SW480 (cell line): ENCODE measurements around the gene GALNT2.

Experiments used
- DNase-seq: peaks from one replicate; pipeline ENCODE4 v3.0.0-alpha.2; 2016; ENCODE audit warnings: low spot score

GALNT2 gene

DNA sequence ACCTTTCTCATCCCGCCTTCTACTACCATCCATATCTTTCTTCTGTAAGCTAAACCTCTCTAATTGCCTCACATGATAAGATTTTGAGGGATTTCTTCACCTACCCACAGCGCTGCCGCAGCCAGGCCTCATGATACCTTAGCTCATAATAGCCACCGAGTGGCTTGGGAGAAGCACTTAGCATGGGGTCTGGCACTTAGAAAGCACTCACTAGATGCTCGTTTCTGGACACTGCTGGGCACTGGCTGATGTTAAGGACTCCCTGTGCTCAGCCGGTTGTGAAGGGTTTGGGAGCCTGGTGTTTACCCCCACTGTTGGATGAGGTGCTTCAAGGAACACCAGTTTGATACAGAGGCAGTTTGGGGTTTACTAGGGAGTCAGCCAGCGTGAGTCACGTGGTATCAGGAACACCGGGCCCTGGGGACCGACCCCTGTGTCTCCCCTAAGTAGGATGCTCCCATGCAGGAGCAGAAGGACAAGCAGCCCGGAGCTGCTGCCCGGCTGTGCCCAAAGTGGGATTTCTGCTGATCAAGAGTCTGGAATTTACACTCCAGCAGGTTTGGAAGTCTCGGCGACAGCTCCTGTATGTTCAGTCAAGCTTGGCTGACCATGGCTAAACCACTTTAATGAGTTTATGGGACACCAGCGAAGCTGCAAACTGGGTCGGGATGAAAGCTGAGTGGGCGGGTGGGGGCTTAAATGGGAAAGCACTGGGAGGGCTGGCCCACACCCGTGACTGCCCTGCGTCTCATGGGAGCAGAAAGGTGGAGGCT lies 63.3 kb downstream of the GALNT2 start:
- DNase-seq = no peak

GRCh38 chr1:230131457-230131856 lies 64.4 kb downstream of the GALNT2 start:
- no peak for DNase-seq

DNA sequence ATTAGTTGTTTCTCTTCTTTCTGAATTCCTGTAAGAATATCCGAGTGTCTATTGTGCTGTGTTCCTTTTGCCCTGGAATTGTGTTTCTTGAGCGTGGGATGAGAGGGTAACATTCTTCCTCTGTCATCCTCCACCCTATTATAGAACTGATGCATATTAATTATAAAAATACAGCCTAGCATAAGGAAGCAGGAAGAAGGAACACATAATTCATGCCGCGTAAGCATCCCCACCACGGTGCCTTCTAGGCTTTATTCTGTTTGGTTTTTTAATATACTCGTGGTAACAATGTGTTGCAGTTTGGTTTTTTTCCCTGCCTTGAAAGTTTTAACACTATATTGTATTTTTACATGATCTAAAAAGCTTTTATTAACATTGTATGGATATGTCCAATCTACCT lies 65.7 kb downstream of the GALNT2 start:
- no peak for DNase-seq

DNA sequence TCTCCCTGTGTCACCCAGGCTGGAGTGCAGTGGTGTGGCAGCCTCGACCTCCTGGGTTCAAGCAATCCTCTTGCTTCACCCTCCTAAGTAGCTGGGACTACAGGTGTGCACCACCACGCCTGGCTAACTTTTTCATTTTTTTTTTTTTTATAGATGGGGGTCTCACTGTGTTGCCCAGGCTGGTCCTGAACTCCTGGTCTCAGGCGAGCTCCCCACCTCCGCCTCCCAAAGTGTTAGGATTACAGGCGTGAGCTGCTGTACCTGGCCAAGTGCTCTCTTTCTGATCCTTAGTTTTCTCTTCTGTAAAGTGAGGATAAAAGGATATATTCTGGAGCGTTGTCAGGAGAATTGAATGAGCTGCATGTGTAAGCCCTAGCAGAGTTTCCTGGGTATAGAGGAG lies 68.7 kb downstream of the GALNT2 start:
- DNase-seq = no peak

DNA sequence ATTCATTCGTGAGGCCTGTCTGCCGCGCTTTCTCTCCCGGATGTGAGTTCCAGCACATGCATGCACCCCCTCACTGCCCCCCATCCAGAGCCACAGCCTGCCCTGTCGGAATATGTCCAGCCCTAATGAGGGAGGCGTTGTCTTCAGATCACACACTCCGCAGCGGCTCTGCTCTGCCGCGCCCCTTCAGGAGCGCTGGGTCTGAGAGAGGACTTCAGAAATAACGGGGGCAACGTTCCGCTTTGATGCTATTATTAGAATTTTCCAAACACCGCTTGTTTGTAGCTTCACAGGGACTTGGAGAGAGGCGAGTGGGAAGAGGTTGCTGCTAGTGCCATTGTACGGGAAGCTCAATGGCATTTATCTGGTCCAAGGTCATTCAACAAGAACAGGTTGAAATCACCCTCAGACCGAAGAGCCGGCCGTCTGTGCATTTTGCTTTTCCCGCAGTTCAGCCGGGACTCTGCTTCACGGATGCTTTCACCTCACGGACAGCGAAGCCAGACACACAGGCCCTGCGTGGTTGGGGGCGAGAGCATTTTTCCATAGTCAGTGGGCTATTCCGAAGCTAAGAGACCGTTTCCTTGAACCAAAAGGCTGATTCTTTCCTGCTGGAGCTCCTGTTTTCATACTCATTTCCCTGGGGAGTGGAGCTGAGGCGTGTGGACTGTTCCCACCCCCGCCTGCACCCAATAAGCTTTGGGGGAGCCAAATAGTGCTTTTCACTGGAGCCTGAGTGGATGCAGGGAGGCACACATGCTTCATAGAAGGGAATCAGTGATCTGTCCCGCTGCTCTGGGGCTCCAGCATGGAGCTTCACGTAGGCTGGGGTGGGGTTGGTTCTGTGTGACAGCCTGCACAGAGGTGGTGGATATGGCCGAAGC lies 69.7 kb downstream of the GALNT2 start:
- DNase-seq = no peak

- no peak for DNase-seq
Measured at GRCh38 chr1:230137337-230137815, 70.3 kb downstream of the GALNT2 start.

DNA sequence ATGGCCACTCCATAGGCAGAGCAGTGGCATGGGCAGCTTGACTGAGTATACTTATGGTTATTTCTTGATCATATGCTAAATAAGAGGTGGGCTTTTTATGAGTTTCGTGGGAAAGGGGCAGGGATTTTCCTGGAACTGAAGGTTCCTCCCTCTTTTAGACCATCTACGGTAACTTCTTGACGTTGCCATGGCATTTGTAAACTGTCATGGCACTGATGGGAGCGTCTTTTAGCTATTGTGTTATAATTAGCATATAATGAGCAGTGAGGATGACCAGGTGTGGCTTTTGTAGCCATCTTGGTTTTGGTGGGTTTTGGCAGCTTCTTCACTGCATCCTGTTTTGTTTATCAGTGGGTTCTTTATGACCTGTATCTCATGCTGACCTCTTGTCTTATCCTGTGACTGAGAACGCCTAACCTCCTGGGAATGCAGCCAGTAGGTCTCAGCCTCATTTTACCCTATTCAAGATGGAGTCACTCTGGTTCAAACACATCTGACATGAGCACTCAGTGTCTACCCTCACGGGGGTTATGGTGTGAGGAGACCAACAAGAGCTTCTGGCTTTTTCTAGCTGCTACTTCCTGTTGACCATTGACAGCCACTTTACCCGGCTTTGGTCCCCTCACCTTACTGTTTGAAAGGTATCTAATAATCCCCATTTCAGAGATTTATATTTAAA lies 71.7 kb downstream of the GALNT2 start:
- no peak for DNase-seq

DNA sequence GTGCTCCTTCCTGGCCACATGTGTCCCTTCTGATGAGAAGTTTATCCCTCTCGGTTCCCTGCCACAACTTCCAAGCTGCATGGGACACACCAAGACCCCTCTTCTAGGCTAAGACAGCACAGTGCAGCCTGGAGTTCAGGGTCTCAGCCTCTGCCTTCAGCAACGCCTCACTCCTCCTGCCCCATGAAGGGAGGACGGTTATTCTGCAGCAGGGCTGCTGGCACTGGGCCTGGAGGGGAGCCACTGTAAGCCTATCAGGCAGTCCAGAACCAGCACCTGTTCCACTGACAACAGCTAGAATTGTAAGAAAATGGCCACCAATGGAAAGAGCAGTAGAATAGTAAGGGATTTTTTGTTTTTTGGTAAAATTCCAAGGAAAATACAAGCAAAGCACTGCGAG lies 72.3 kb downstream of the GALNT2 start:
- no peak for DNase-seq

- no peak for DNase-seq
Measured at GRCh38 chr1:230139741-230140140, 72.7 kb downstream of the GALNT2 start.

DNA sequence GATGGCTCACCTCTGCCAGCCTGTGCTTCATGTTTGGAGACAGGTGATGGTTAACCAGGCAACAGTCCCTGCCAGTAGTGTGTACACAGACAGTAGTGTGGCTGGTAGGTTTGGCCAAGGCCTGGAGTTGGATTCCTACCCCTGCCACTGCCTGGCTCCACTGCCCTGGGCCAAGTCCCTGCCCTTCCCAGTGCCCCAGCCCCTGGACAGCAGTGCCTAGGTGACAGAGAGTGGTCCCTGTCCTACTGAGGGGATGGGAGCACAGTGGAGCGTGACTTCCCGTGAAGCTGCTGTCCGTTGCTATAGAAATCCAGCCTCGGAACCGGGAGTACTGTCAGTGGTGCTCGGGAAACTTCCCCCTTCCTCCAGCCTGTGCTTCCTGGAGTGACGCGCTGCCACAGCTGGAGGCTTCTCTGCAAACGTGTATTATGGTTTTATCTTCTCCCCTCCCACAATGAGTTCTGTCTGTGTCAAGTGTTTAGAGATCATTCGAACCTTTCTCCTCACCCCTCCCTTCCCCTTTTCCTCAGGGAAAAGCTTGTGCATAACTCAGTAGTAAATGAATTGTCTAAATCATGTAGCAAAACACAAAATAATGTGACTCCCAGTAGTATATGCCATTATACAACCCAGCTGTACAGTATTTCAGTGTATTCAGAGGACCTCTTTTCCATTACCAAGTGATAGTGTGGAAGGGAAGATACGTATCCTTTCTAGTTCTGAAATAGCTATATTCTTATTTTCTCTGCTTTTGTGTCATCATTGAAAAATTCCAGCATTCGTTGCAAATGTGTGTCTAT lies 73.4 kb downstream of the GALNT2 start:
- no peak for DNase-seq

- DNase-seq = no peak
Measured at GRCh38 chr1:230141021-230141648, 74.1 kb downstream of the GALNT2 start.

DNA sequence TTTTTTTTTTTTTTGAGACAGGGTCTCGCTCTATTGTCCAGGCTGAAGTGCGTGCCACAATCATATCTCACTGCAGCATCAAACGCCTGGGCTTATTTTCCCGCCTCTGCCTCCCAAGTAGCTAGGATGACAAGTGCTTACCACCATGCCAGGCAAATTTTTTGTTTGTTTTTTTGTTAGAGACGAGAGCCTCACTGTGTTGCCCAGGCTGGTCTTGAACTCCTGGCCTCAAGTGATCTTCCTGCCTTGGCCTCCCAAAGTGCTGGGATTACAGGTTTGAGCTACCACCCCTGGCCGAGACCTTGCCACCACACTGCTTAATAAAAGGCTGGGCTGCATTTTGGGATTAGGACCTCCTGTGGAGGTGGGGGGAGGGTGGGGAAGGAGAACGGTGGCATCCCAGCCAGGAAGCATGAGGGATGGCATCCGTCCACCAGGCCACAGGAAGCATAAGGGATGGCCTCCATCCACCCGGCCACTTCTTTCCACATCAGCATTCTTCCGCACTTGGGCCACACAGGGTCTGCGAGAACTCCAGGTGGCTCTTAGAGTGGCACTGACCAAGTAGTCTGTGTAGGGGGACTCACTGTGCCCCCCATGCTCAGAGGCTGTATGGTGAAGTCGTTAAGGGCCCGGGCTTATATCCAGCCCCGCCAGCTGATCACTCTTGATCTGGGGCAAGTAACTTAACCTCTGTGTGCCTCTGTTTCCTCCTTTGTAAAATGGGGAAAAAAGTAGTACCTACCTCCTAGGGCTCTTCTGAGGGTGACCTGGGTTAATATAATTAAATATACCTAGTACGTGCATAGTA lies 75.0 kb downstream of the GALNT2 start:
- no peak for DNase-seq

GRCh38 chr1:230142608-230143210 lies 75.7 kb downstream of the GALNT2 start:
- DNase-seq = no peak

DNA sequence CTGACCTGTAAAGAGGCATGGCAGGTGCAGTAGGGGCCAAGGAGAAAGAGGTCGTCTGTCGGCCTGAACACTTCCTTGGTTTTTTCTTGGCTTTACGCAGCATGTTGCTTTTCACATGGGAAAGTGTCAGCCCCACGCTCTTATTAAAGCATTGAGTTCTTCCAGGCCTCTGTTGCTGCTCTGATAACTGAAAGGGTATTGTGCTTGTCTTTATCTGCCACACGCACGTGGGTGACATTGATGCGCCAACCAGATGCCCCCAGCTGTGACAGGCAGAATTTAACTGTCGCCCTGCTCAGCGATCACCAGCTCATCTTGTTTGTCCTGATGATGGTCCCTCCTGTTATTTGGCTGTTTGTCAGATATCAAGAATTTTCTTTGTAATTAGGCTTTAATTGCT lies 76.5 kb downstream of the GALNT2 start:
- no peak for DNase-seq

DNA sequence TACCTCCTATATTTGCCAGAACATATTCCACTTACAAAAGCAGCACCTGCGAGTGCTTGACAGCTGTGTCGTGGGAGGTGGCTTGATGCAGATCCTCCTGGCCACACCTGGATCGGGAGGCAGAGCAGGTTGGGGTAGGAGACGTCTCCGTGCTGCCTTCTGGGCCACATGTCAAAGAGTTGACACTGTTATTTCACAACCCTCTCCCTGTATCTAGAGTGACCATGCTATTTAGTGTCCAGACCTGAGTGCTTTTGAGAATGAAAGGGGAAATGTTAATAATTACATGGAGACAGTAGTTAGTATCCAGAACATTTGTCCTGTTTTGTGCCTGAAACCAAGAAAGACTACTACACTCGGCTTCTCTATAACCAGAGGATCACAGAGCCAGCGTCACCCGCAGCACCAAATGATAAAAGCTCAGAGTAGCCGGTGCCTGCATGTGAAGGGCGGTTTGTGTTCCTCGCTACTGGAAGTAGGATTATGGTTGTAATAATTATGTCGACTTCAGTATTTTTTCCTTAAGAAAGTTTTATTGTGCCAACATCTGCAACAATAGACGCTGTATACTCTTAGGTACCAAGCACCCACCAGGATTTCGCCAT lies 77.1 kb downstream of the GALNT2 start:
- DNase-seq = no peak

- DNase-seq = no peak
Measured at GRCh38 chr1:230144758-230145504, 77.9 kb downstream of the GALNT2 start.

- DNase-seq = no peak
Measured at GRCh38 chr1:230145505-230145899, 78.5 kb downstream of the GALNT2 start.

DNA sequence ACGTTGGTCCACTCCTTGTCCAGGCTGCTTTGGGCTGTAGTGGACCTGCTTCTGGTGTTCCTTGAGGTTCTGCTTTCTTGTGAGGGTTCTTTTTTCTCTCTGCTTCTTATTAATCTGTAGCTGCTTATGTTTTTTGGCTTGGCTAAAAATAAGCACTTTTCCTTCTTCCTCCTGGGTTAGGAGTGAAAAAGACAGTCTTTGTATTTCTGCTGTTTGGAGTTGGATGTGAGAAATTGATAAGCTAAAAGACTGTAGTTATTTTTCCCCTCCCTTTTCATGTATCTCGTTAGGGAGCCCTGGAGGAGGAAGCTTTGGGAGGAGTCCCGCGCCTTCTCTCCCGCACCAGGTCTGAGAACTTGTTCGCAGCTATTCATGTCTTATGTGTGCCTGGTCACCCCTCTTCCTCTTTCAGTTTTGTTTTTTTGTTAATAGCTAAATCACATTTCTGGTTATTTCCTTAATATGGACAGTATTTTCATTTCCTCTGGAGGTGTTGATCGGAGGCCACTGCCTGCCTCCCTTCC lies 79.0 kb downstream of the GALNT2 start:
- DNase-seq = no peak

- DNase-seq = no peak
Measured at GRCh38 chr1:230146709-230147108, 79.7 kb downstream of the GALNT2 start.
